HepG2 (cell line): ENCODE data around the gene PEX14. TPM values are rescaled to one million over a fixed set of nuclear protein-coding genes. Genes with fewer than 3 reads are reported as not detected.

Experiments
- ATAC-seq: fragments of 200-7000 bp; cut with Tn5 transposase; 3 replicates; pipeline ENCODE4 v1.9.1; 2020; ENCODE audit warnings: mild to moderate bottlenecking, moderate library complexity
- BruUV-seq: library from RNA; stranded (reverse); fragments of 400-500 nt; replicated peaks from 2 replicates; lab custom pipeline; 2021; lab: Mats Ljungman, UMichigan
- CTCF ChIA-PET: fragments of 300-600 bp; formaldehyde crosslinking; extraction: SDS; loops from one replicate; lab custom pipeline; 2021; ENCODE audit warnings: low total read pairs, inconsistent platforms, low intra/inter-chr PET ratio; lab: Yijun Ruan, JAX
- POLR2A ChIA-PET: fragments of 350-600 bp; sonication (Branson Sonifier 250); formaldehyde crosslinking; loops from one replicate; lab custom pipeline; 2020; ENCODE audit warnings: antibody characterized with exemption, inconsistent platforms; lab: Yijun Ruan, JAX
- DNase-seq: peaks from one replicate; pipeline ENCODE4 v3.0.0-alpha.2; 2015; ENCODE audit warnings: low spot score
- FAIRE-seq: peaks from 3 replicates; lab custom pipeline; 2011; peaks lifted over from hg19 to GRCh38; lab: Jason Lieb, UNC
- H2AFZ ChIP-seq: one replicate; pipeline ENCODE4 v1.6.1; 2011; ENCODE audit warnings: low read length, inconsistent platforms
- H3K27ac ChIP-seq: fragments of 300-600 bp; 3 replicates; pipeline ENCODE4 v1.8.0; 2011; ENCODE audit warnings: mixed run types, mild to moderate bottlenecking, mixed read lengths, low read length, inconsistent platforms; ENCODE audit not compliant: insufficient read depth; ENCODE audit errors: extremely low read length
- H3K27me3 ChIP-seq, 2 experiments: fragments of 200-600 bp in 1 of 2; 2 replicates in 1 of 2; 3 replicates in 1 of 2; pipeline versions ENCODE4 v1.6.0 to v1.8.0; 2011; ENCODE audit warnings: low read length in 2 of 2, mild to moderate bottlenecking in 2 of 2, moderate library complexity in 2 of 2, inconsistent platforms in 1 of 2; ENCODE audit not compliant: insufficient read depth in 2 of 2, control insufficient read depth in 1 of 2
- H3K36me3 ChIP-seq, 2 experiments: fragments of 200-600 bp in 1 of 2; replicated peaks in 1 of 2; 2 replicates in 1 of 2; 3 replicates in 1 of 2; pipeline versions ENCODE4 v1.5.1 to v1.8.0; 2011; ENCODE audit warnings: low read length in 2 of 2, inconsistent platforms in 1 of 2; ENCODE audit not compliant: insufficient read depth in 2 of 2, control insufficient read depth in 1 of 2
- H3K4me1 ChIP-seq: 2 replicates; pipeline ENCODE4 v1.5.1; 2012; ENCODE audit warnings: low read length, inconsistent platforms; ENCODE audit not compliant: insufficient read depth
- H3K4me2 ChIP-seq: 2 replicates; pipeline ENCODE4 v1.6.0; 2011; ENCODE audit warnings: low read depth, low read length, inconsistent platforms
- H3K4me3 ChIP-seq, 3 experiments: fragments of 200-600 bp in 1 of 3; sonication (generic), shearing (Covaris generic) in 1 of 3; replicated peaks in 1 of 3; 2 replicates each; pipeline ENCODE4 v1.5.1; 2011 to 2016; ENCODE audit warnings: low read length in 3 of 3, inconsistent platforms in 2 of 3, low read depth in 2 of 3, mild to moderate bottlenecking in 2 of 3, control low read depth in 1 of 3, mixed read lengths in 1 of 3; ENCODE audit not compliant: insufficient read depth in 1 of 3
- H3K79me2 ChIP-seq: one replicate; pipeline ENCODE4 v1.6.1; 2011; ENCODE audit warnings: low read length, inconsistent platforms; ENCODE audit not compliant: insufficient read depth
- H3K9ac ChIP-seq: 2 replicates; pipeline ENCODE4 v1.6.0; 2011; ENCODE audit warnings: mild to moderate bottlenecking, low read depth, low read length, inconsistent platforms; ENCODE audit not compliant: insufficient read depth
- H3K9me3 ChIP-seq: 2 replicates; pipeline ENCODE4 v1.5.1; 2012; ENCODE audit warnings: mild to moderate bottlenecking, low read length
- H4K20me1 ChIP-seq: 2 replicates; pipeline ENCODE4 v1.6.0; 2011; ENCODE audit warnings: inconsistent platforms, mild to moderate bottlenecking, low read length, moderate library complexity; ENCODE audit not compliant: insufficient read depth
- CENPX ChIP-seq: sonication (generic); formaldehyde crosslinking; IDR thresholded peaks from 2 replicates; pipeline ENCODE4 v1.9.0; 2021; ENCODE audit warnings: mild to moderate bottlenecking, missing genetic modification reagents, moderate library complexity
- KDM4B ChIP-seq: sonication (generic); formaldehyde crosslinking; IDR thresholded peaks from 2 replicates; pipeline ENCODE4 v1.4.0; 2020; ENCODE audit warnings: missing genetic modification reagents
- LCORL ChIP-seq, 2 experiments: fragments of 450-650 bp in 1 of 2; sonication (generic) in 1 of 2; formaldehyde crosslinking in 1 of 2; IDR thresholded peaks; 2 replicates each; pipeline versions ENCODE4 v1.5.0 to v1.6.1; 2017 to 2020; ENCODE audit warnings: antibody characterized with exemption in 1 of 2, missing genetic modification reagents in 1 of 2
- MZF1 ChIP-seq: sonication (generic); formaldehyde crosslinking; IDR thresholded peaks from 2 replicates; pipeline ENCODE4 v1.8.1; 2023; ENCODE audit warnings: mild to moderate bottlenecking, missing genetic modification reagents, borderline replicate concordance
- NCOA2 ChIP-seq: sonication (generic); formaldehyde crosslinking; IDR thresholded peaks from 2 replicates; pipeline ENCODE4 v1.8.0; 2022; ENCODE audit warnings: inconsistent platforms
- NFYB ChIP-seq: sonication (generic); formaldehyde crosslinking; IDR thresholded peaks from 2 replicates; pipeline ENCODE4 v1.4.0; 2020; ENCODE audit warnings: missing genetic modification reagents
- SMC3 ChIP-seq: IDR thresholded peaks from 2 replicates; pipeline ENCODE4 v1.6.1; 2011; ENCODE audit warnings: low read length, improper control_type of control experiment
- ZFYVE20 ChIP-seq: sonication (generic); formaldehyde crosslinking; IDR thresholded peaks from 2 replicates; pipeline ENCODE4 v1.8.0; 2023; ENCODE audit warnings: low read depth, mild to moderate bottlenecking, moderate library complexity, missing genetic modification reagents, borderline replicate concordance
- ZNF143 ChIP-seq: sonication (generic); formaldehyde crosslinking; IDR thresholded peaks from 2 replicates; pipeline ENCODE4 v1.4.0; 2020; ENCODE audit warnings: missing genetic modification reagents
- ZNF292 ChIP-seq: sonication (generic); formaldehyde crosslinking; IDR thresholded peaks from 2 replicates; pipeline ENCODE4 v1.8.1; 2022; ENCODE audit warnings: mild to moderate bottlenecking, low read depth, missing genetic modification reagents, borderline replicate concordance
- ZNF660 ChIP-seq: sonication (generic); formaldehyde crosslinking; IDR thresholded peaks from 2 replicates; pipeline ENCODE4 v1.5.1; 2020; ENCODE audit warnings: mild to moderate bottlenecking, low read depth, missing genetic modification reagents, borderline replicate concordance
- WGBS: methylation state at CpG from one replicate; pipeline ENCODE4 v1.1.6; 2017; ENCODE audit warnings: low lambda C conversion rate; 5-methylcytosine and 5-hydroxymethylcytosine counted together
- in situ Hi-C: cut with HindIII; loops from 2 replicates; pipeline ENCODE4 v1.10.0; 2017; ENCODE audit warnings: low pct_unique_long_range_greater_than_20kb; ENCODE audit not compliant: extremely low pct_ligation_motif_present
- intact Hi-C: fragments of 100-400 bp; cut with micrococcal nuclease; formaldehyde crosslinking; loops from one replicate; pipeline ENCODE4 v1.10.0; 2022; ENCODE audit not compliant: unreplicated experiment
- polyA plus RNA-seq, 8 experiments: library from polyadenylated mRNA; depleted of rRNA in 3 of 8; stranded (reverse) in 7 of 8; unstranded in 1 of 8; fragments of >200 nt; fragmentation: Illumina TruSeq in 4 of 8; extraction: Trizol in 4 of 8; gene quantifications; 2 replicates each; pipeline versions ENCODE4 v1.2.1 to v1.2.3, GENCODE V29; 2011 to 2016; ENCODE audit warnings: low read depth in 4 of 8, missing spikeins in 1 of 8, mixed read lengths in 1 of 8; ENCODE audit not compliant: insufficient read depth in 1 of 8
- total RNA-seq, 5 experiments: library from RNA; depleted of rRNA; stranded (reverse); fragments of >200 nt; fragmentation: Illumina TruSeq; extraction: Trizol; gene quantifications; 2 replicates each; pipeline ENCODE4 v1.2.3, GENCODE V29; 2016; ENCODE audit warnings: low read depth in 1 of 5
- TF ChIP-seq, protein P1 (sequence below): sonication (generic); formaldehyde crosslinking; IDR thresholded peaks from 2 replicates; pipeline ENCODE4 v1.8.1; 2022; ENCODE audit warnings: low read depth, mild to moderate bottlenecking, missing genetic modification reagents
- TF ChIP-seq, protein P2 (sequence below): IDR thresholded peaks from 2 replicates; pipeline ENCODE4 v1.6.1; 2012; ENCODE audit warnings: inconsistent platforms
- TF ChIP-seq, protein P3 (sequence below): sonication (generic); formaldehyde crosslinking; IDR thresholded peaks from 2 replicates; pipeline ENCODE4 v1.4.0; 2020; ENCODE audit warnings: missing genetic modification reagents, borderline replicate concordance
- TF ChIP-seq, protein P4 (sequence below): sonication (generic); formaldehyde crosslinking; IDR thresholded peaks from 2 replicates; pipeline ENCODE4 v1.5.1; 2020; ENCODE audit warnings: mild to moderate bottlenecking, moderate library complexity, missing genetic modification reagents

Gene PEX14
- total and polyA plus RNA-seq, 2 of the 13 experiments (the other 11 are each of a cell fraction or from before 2014, with no cell fraction given): 6.5 to 9.9 TPM

DNA sequence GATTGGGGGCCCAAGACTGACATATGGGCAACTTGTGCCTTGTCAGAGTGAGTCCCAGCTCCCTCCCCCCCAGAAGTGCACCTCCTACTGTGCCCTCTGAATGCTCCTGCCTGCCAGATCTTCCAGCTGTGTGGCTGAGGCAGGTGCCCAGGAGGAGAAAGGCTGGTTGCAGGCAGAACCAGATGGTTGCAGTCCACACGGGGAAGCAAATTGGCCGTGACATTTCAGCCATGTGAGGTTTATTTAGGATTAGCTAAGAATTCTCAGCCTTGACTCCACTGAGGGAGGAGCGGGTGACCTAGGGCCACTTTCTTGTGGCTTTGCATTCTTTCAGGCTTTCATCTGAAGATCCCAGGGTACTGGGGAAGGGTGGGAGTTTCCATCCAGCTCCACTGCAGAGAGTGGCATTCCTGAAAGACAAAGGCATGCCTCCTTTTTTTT, 33.8 kb downstream of the PEX14 start (continued):
- TF ChIP-seq, protein P1, sequence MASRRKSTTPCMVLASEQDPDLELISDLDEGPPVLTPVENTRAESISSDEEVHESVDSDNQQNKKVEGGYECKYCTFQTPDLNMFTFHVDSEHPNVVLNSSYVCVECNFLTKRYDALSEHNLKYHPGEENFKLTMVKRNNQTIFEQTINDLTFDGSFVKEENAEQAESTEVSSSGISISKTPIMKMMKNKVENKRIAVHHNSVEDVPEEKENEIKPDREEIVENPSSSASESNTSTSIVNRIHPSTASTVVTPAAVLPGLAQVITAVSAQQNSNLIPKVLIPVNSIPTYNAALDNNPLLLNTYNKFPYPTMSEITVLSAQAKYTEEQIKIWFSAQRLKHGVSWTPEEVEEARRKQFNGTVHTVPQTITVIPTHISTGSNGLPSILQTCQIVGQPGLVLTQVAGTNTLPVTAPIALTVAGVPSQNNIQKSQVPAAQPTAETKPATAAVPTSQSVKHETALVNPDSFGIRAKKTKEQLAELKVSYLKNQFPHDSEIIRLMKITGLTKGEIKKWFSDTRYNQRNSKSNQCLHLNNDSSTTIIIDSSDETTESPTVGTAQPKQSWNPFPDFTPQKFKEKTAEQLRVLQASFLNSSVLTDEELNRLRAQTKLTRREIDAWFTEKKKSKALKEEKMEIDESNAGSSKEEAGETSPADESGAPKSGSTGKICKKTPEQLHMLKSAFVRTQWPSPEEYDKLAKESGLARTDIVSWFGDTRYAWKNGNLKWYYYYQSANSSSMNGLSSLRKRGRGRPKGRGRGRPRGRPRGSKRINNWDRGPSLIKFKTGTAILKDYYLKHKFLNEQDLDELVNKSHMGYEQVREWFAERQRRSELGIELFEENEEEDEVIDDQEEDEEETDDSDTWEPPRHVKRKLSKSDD: no peak
- TF ChIP-seq SMC3 (no peak), ZFYVE20 (CRISPR knock-in tag) (no peak), CENPX (CRISPR knock-in tag) (no peak)

DNA sequence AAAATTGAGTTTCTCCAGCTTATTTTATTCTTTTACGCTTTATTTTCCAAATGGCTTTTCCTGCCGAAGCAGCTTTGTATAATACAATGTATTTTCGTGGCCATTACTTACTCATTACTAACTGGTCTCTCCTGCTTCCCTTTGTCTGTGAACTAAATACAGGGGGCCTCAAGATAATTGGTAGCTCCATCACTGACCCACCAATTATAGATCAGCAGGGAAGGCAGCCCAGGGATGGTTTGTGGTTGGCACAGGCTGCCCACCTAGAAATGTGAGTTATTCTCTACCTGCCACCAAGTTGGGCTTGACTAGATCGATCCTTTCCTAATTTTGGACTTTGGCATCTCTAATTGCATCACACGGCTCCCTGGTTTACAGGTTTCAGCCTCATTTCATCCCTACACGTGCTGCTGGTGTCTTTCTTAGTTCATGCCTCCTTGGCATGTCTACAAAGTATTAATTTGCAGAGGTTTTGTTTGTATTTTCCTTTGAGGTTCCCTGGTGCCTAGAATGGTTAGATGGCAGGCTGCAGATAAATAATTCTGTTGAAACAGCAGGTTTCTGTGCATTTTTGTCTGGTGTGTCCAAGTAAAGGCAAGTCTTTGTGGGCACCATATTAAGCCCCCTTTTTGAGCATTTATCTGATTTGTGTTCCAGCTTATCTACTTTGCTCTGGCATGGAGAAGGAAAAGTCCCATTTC, 35.2 kb downstream of the PEX14 start:
- H3K36me3 ChIP-seq: peaks cover 0 to 3% of the 10 kb centered on the region in 2 experiments; a peak in 1 of 5 replicates
- ATAC-seq (no peak), FAIRE-seq (peak; percentile 28), DNase-seq (no peak)
- CTCF ChIA-PET: no interaction called here
- no peaks in the 10 kb centered on the region for H3K27me3 ChIP-seq
- no peak overlapping the region for H3K4me3 ChIP-seq
- H3K79me2 ChIP-seq: peaks cover 43% of the 10 kb centered on the region
- no peak overlapping the region for H3K27ac ChIP-seq
- intact Hi-C loops (loop anchor here (5.0 to 10.0 kb wide), 3 partner anchors 85 to 177 kb away; no protein-coding TSS in a partner anchor), in situ Hi-C loops (loop anchor here (5.0 to 10.0 kb wide), 3 partner anchors 277 to 435 kb away; no protein-coding TSS in a partner anchor)
- POLR2A ChIA-PET: no interaction called here
- no peak overlapping the region for H3K9ac ChIP-seq
- no peaks in the 10 kb centered on the region for H3K9me3 ChIP-seq
- peaks cover 27% of the 10 kb centered on the region for H4K20me1 ChIP-seq
- H2AFZ ChIP-seq: no peak overlapping the region
- WGBS: 59% methylated on average over 6 of the region's 6 CpGs
- H3K4me1 ChIP-seq: peaks cover 58% of the 10 kb centered on the region
- no TSS peak for BruUV-seq
- H3K4me2 ChIP-seq: no peak overlapping the region
- TF ChIP-seq NCOA2 (CRISPR knock-in tag) (no peak), KDM4B (CRISPR knock-in tag) (no peak), LCORL (IDR thresholded peaks at IDR 0.05) (no peak), LCORL (CRISPR knock-in tag; IDR thresholded peaks at IDR 0.05) (no peak), ZNF143 (CRISPR knock-in tag) (no peak), NFYB (CRISPR knock-in tag) (no peak), ZNF292 (CRISPR knock-in tag) (no peak), MZF1 (CRISPR knock-in tag) (no peak), ZNF660 (CRISPR knock-in tag) (no peak)
- TF ChIP-seq, protein P2, sequence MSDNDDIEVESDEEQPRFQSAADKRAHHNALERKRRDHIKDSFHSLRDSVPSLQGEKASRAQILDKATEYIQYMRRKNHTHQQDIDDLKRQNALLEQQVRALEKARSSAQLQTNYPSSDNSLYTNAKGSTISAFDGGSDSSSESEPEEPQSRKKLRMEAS: no peak
- TF ChIP-seq, protein P3, sequence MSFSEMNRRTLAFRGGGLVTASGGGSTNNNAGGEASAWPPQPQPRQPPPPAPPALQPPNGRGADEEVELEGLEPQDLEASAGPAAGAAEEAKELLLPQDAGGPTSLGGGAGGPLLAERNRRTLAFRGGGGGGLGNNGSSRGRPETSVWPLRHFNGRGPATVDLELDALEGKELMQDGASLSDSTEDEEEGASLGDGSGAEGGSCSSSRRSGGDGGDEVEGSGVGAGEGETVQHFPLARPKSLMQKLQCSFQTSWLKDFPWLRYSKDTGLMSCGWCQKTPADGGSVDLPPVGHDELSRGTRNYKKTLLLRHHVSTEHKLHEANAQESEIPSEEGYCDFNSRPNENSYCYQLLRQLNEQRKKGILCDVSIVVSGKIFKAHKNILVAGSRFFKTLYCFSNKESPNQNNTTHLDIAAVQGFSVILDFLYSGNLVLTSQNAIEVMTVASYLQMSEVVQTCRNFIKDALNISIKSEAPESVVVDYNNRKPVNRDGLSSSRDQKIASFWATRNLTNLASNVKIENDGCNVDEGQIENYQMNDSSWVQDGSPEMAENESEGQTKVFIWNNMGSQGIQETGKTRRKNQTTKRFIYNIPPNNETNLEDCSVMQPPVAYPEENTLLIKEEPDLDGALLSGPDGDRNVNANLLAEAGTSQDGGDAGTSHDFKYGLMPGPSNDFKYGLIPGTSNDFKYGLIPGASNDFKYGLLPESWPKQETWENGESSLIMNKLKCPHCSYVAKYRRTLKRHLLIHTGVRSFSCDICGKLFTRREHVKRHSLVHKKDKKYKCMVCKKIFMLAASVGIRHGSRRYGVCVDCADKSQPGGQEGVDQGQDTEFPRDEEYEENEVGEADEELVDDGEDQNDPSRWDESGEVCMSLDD: no peak
- TF ChIP-seq, protein P4, sequence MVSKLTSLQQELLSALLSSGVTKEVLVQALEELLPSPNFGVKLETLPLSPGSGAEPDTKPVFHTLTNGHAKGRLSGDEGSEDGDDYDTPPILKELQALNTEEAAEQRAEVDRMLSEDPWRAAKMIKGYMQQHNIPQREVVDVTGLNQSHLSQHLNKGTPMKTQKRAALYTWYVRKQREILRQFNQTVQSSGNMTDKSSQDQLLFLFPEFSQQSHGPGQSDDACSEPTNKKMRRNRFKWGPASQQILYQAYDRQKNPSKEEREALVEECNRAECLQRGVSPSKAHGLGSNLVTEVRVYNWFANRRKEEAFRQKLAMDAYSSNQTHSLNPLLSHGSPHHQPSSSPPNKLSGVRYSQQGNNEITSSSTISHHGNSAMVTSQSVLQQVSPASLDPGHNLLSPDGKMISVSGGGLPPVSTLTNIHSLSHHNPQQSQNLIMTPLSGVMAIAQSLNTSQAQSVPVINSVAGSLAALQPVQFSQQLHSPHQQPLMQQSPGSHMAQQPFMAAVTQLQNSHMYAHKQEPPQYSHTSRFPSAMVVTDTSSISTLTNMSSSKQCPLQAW (CRISPR knock-in tag): no peak
